Liver (tissue), 9 donors: ENCODE results near the gene WWP2. TPM values are rescaled to one million over a fixed set of nuclear protein-coding genes. Genes with fewer than 3 reads are reported as not detected.

ENCODE experiments used
- DNase-seq: peaks from one replicate; pipeline ENCODE4 v3.0.0-alpha.2; 2017; ENCODE audit warnings: low spot score
- H3K27ac ChIP-seq, 2 donors: one replicate each; pipeline ENCODE4 v1.7.0; 2013; ENCODE audit warnings: inconsistent platforms in 2 of 2, low read length in 2 of 2, control low read depth in 1 of 2, low read depth in 1 of 2, mild to moderate bottlenecking in 1 of 2
- H3K27me3 ChIP-seq, 4 donors: one replicate each; pipeline versions ENCODE4 v1.6.1 to v1.7.0; 2013; ENCODE audit warnings: low read length in 3 of 4, inconsistent platforms in 1 of 4, mild to moderate bottlenecking in 1 of 4, moderate library complexity in 1 of 4; ENCODE audit not compliant: control insufficient read depth in 4 of 4, insufficient read depth in 4 of 4
- H3K36me3 ChIP-seq, 4 donors: one replicate each; pipeline versions ENCODE4 v1.6.1 to v1.7.0; 2013; ENCODE audit warnings: low read length in 3 of 4, mild to moderate bottlenecking in 3 of 4, low read depth in 1 of 4, moderate library complexity in 1 of 4; ENCODE audit not compliant: control insufficient read depth in 4 of 4, insufficient read depth in 3 of 4
- H3K4me1 ChIP-seq, 4 donors: one replicate each; pipeline versions ENCODE4 v1.6.1 to v1.7.0; 2013; ENCODE audit warnings: low read length in 3 of 4, mild to moderate bottlenecking in 3 of 4, moderate library complexity in 1 of 4; ENCODE audit not compliant: control insufficient read depth in 4 of 4, insufficient read depth in 4 of 4
- H3K4me3 ChIP-seq, 3 donors: one replicate each; pipeline versions ENCODE4 v1.6.1 to v1.7.0; 2013; ENCODE audit warnings: low read length in 3 of 3, control low read depth in 1 of 3, low read depth in 1 of 3, mild to moderate bottlenecking in 1 of 3
- H3K9ac ChIP-seq, 2 donors: one replicate each; pipeline ENCODE4 v1.7.0; 2013; ENCODE audit warnings: low read length in 2 of 2, mild to moderate bottlenecking in 2 of 2, moderate library complexity in 2 of 2, control low read depth in 1 of 2, low read depth in 1 of 2
- H3K9me3 ChIP-seq, 4 donors: one replicate each; pipeline versions ENCODE4 v1.6.1 to v1.7.0; 2013; ENCODE audit warnings: low read length in 3 of 4; ENCODE audit not compliant: control insufficient read depth in 4 of 4
- EGR1 ChIP-seq, 2 donors: IDR thresholded peaks; 2 replicates each; pipeline ENCODE4 v1.6.1; 2016 to 2018; ENCODE audit warnings: antibody characterized with exemption in 2 of 2, low read depth in 2 of 2
- FOXA2 ChIP-seq: IDR thresholded peaks from 2 replicates; pipeline ENCODE4 v1.6.1; 2016; ENCODE audit warnings: antibody characterized with exemption
- GABPA ChIP-seq, 2 donors: IDR thresholded peaks in 1 of 2; conservative IDR thresholded peaks in 1 of 2; 2 replicates each; pipeline ENCODE4 v1.6.1; 2016; ENCODE audit warnings: antibody characterized with exemption in 2 of 2, mild to moderate bottlenecking in 1 of 2, moderate library complexity in 1 of 2
- HNF4A ChIP-seq, 2 donors: conservative IDR thresholded peaks; 2 replicates each; pipeline ENCODE4 v1.6.1; 2016; ENCODE audit warnings: antibody characterized with exemption in 2 of 2, mild to moderate bottlenecking in 2 of 2
- HNF4G ChIP-seq: IDR thresholded peaks from 2 replicates; pipeline ENCODE4 v1.6.1; 2016; ENCODE audit warnings: antibody characterized with exemption
- JUND ChIP-seq, 2 donors: IDR thresholded peaks; 2 replicates each; pipeline ENCODE4 v1.6.1; 2016; ENCODE audit warnings: antibody characterized with exemption in 2 of 2
- RAD21 ChIP-seq, 2 donors: IDR thresholded peaks; 2 replicates each; pipeline ENCODE4 v1.6.1; 2016; ENCODE audit warnings: antibody characterized with exemption in 2 of 2, mild to moderate bottlenecking in 2 of 2
- RXRA ChIP-seq, 2 donors: IDR thresholded peaks; 2 replicates each; pipeline ENCODE4 v1.6.1; 2017 to 2018; ENCODE audit warnings: antibody characterized with exemption in 2 of 2, mild to moderate bottlenecking in 1 of 2
- SP1 ChIP-seq: IDR thresholded peaks from 2 replicates; pipeline ENCODE4 v1.6.1; 2018; ENCODE audit warnings: antibody characterized with exemption, mild to moderate bottlenecking
- TAF1 ChIP-seq: conservative IDR thresholded peaks from 2 replicates; pipeline ENCODE4 v1.6.1; 2016; ENCODE audit warnings: antibody characterized with exemption, mild to moderate bottlenecking
- YY1 ChIP-seq: IDR thresholded peaks from 2 replicates; pipeline ENCODE4 v1.6.1; 2016; ENCODE audit warnings: antibody characterized with exemption, mild to moderate bottlenecking
- WGBS: extraction: QIAGEN DNeasy Blood & Tissue Kit; methylation state at CpG from one replicate; pipeline ENCODE4 v1.1.7; 2013; 5-methylcytosine and 5-hydroxymethylcytosine counted together
- polyA plus RNA-seq, 2 donors: library from polyadenylated mRNA; stranded (reverse) in 1 of 2; unstranded in 1 of 2; fragments of 200-250 nt in 1 of 2; fragments of >200 nt in 1 of 2; fragmentation: Nextera tagmentation in 1 of 2; extraction: Ambion mirVana in 1 of 2; gene quantifications; one replicate each; pipeline versions ENCODE4 v1.2.1 to v1.2.3, GENCODE V29; 2013 to 2015
- total RNA-seq, 2 donors: library from RNA; depleted of rRNA; stranded (reverse); fragments of >200 nt; gene quantifications; one replicate each; pipeline ENCODE4 v1.2.3, GENCODE V29; 2014
- TF ChIP-seq, protein P1 (sequence below): IDR thresholded peaks from 2 replicates; pipeline ENCODE4 v1.6.1; 2016; ENCODE audit warnings: antibody characterized with exemption
- TF ChIP-seq, protein P2 (sequence below): IDR thresholded peaks from 2 replicates; pipeline ENCODE4 v1.6.1; 2016; ENCODE audit warnings: antibody characterized with exemption
- TF ChIP-seq, protein P3 (sequence below): IDR thresholded peaks from 2 replicates; pipeline ENCODE4 v1.6.1; 2016; ENCODE audit warnings: antibody characterized with exemption
- TF ChIP-seq, protein P4 (sequence below): fragments of 150-350 bp; IDR thresholded peaks from 2 replicates; pipeline ENCODE4 v1.5.1; 2017; ENCODE audit warnings: improper control_type of control experiment, low read depth, low read length; ENCODE audit not compliant: missing input control
- TF ChIP-seq, protein P5 (sequence below): IDR thresholded peaks from 2 replicates; pipeline ENCODE4 v1.6.1; 2016; ENCODE audit warnings: antibody characterized with exemption, mild to moderate bottlenecking
- donor health status: healthy.
- donor health status: healthy.
- donor health status: healthy.
- donor health status: healthy.
- donor health status: healthy.

WWP2 gene
- total and polyA plus RNA-seq, 4 donors, result 8.6 to 22.7 (median 13.6) TPM

DNA sequence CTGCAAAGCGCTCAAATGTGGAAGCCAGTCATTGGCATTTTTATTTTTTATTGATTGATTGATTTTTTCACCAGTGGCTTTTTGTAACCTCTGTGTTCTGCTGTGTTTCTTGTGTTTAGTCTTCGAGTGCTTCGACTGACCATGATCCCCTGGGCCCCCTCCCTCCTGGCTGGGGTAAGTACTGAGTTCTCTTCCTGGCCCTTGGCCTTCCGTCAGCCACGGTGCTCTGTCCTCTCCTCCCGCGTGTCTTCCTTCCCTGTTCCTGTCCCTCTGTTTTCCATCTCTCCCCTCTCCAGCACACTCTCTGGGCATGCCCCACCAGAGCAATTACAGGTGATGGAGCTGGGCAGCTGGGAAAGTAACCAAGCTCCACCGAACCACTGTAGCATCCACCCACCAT lies 163.2 kb downstream of the WWP2 start:
- no peak for DNase-seq
- WGBS, result 93% methylated on average over 8 of the region's 8 CpGs
- H3K27me3 ChIP-seq, result no peaks in the 10 kb centered on the region
- no peaks in the 10 kb centered on the region for H3K9me3 ChIP-seq
- TF ChIP-seq RXRA (IDR thresholded peaks at IDR 0.05) (no peak), FOXA2 (no peak), SP1 (no peak), JUND (IDR thresholded peaks at IDR 0.05) (no peak), RAD21 (IDR thresholded peaks at IDR 0.05) (no peak)
- TF ChIP-seq, protein P1, sequence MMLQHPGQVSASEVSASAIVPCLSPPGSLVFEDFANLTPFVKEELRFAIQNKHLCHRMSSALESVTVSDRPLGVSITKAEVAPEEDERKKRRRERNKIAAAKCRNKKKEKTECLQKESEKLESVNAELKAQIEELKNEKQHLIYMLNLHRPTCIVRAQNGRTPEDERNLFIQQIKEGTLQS, result no peak
- TF ChIP-seq, protein P2, sequence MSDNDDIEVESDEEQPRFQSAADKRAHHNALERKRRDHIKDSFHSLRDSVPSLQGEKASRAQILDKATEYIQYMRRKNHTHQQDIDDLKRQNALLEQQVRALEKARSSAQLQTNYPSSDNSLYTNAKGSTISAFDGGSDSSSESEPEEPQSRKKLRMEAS, result no peak
- TF ChIP-seq, protein P3, sequence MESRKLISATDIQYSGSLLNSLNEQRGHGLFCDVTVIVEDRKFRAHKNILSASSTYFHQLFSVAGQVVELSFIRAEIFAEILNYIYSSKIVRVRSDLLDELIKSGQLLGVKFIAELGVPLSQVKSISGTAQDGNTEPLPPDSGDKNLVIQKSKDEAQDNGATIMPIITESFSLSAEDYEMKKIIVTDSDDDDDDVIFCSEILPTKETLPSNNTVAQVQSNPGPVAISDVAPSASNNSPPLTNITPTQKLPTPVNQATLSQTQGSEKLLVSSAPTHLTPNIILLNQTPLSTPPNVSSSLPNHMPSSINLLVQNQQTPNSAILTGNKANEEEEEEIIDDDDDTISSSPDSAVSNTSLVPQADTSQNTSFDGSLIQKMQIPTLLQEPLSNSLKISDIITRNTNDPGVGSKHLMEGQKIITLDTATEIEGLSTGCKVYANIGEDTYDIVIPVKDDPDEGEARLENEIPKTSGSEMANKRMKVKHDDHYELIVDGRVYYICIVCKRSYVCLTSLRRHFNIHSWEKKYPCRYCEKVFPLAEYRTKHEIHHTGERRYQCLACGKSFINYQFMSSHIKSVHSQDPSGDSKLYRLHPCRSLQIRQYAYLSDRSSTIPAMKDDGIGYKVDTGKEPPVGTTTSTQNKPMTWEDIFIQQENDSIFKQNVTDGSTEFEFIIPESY, result no peak
- H3K9ac ChIP-seq, result no peak overlapping the region
- H3K27ac ChIP-seq, result no peak overlapping the region
- no peak overlapping the region for H3K4me3 ChIP-seq
- H3K4me1 ChIP-seq, result no peaks in the 10 kb centered on the region
- H3K36me3 ChIP-seq, result peaks cover 0 to 15% (median under 1%) of the 10 kb centered on the region in 4 donors

DNA sequence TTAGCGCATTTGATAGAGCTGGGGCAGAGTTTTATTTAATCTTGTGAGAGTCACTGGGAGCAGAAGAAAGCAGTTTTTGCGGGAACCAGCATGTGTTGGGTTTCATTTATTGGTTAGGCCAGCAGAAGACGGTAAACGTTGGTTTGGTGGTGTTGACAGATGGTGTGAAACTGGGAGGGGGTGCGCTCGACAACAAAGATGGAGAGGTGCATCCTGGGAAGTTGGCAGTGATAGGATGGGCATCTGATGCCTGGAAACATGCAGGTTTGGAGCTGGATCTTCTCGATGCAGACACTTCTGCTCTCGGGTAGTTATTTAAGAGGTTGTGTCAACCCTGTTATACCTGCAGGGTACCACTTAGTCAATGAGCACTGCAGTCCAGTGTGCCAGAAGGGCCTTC lies 164.1 kb downstream of the WWP2 start:
- DNase-seq, result no peak
- no peak for TF ChIP-seq YY1
- no peak for TF ChIP-seq HNF4G
- no peak for TF ChIP-seq GABPA (IDR thresholded peaks at IDR 0.05 in 1 of 2, conservative IDR thresholded peaks at IDR 0.05 in 1 of 2)
- TF ChIP-seq, protein P4, sequence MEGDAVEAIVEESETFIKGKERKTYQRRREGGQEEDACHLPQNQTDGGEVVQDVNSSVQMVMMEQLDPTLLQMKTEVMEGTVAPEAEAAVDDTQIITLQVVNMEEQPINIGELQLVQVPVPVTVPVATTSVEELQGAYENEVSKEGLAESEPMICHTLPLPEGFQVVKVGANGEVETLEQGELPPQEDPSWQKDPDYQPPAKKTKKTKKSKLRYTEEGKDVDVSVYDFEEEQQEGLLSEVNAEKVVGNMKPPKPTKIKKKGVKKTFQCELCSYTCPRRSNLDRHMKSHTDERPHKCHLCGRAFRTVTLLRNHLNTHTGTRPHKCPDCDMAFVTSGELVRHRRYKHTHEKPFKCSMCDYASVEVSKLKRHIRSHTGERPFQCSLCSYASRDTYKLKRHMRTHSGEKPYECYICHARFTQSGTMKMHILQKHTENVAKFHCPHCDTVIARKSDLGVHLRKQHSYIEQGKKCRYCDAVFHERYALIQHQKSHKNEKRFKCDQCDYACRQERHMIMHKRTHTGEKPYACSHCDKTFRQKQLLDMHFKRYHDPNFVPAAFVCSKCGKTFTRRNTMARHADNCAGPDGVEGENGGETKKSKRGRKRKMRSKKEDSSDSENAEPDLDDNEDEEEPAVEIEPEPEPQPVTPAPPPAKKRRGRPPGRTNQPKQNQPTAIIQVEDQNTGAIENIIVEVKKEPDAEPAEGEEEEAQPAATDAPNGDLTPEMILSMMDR, result no peak
- no peak for TF ChIP-seq FOXA2
- TF ChIP-seq RAD21 (IDR thresholded peaks at IDR 0.05), result no peak
- TF ChIP-seq, protein P3, result no peak
- TF ChIP-seq HNF4A (conservative IDR thresholded peaks at IDR 0.05), result no peak
- TF ChIP-seq, protein P5, sequence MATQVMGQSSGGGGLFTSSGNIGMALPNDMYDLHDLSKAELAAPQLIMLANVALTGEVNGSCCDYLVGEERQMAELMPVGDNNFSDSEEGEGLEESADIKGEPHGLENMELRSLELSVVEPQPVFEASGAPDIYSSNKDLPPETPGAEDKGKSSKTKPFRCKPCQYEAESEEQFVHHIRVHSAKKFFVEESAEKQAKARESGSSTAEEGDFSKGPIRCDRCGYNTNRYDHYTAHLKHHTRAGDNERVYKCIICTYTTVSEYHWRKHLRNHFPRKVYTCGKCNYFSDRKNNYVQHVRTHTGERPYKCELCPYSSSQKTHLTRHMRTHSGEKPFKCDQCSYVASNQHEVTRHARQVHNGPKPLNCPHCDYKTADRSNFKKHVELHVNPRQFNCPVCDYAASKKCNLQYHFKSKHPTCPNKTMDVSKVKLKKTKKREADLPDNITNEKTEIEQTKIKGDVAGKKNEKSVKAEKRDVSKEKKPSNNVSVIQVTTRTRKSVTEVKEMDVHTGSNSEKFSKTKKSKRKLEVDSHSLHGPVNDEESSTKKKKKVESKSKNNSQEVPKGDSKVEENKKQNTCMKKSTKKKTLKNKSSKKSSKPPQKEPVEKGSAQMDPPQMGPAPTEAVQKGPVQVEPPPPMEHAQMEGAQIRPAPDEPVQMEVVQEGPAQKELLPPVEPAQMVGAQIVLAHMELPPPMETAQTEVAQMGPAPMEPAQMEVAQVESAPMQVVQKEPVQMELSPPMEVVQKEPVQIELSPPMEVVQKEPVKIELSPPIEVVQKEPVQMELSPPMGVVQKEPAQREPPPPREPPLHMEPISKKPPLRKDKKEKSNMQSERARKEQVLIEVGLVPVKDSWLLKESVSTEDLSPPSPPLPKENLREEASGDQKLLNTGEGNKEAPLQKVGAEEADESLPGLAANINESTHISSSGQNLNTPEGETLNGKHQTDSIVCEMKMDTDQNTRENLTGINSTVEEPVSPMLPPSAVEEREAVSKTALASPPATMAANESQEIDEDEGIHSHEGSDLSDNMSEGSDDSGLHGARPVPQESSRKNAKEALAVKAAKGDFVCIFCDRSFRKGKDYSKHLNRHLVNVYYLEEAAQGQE, result no peak
- no peak for TF ChIP-seq TAF1
- no peak for TF ChIP-seq RXRA (IDR thresholded peaks at IDR 0.05)
- TF ChIP-seq EGR1 (IDR thresholded peaks at IDR 0.05; ENCODE audit: low read depth in 2 of 2), result no peak
- TF ChIP-seq, protein P2, result no peak
- TF ChIP-seq, protein P1, result no peak
- H3K9me3 ChIP-seq, result no peaks in the 10 kb centered on the region
- WGBS, result 90% methylated on average over 8 of the region's 8 CpGs
- peaks cover 0 to 16% (median 2%) of the 10 kb centered on the region in 4 donors for H3K36me3 ChIP-seq
- H3K27ac ChIP-seq, result no peak overlapping the region
- H3K4me1 ChIP-seq, result no peaks in the 10 kb centered on the region
- H3K27me3 ChIP-seq, result no peaks in the 10 kb centered on the region
- H3K9ac ChIP-seq, result no peak overlapping the region
- no peak overlapping the region for H3K4me3 ChIP-seq
